Daoy (cell line): Measurements from ENCODE around the gene QSOX1. TPM values are rescaled to one million over a fixed set of nuclear protein-coding genes. Genes with fewer than 3 reads are reported as not detected.
A peak's percentile ranks its signal among the peaks of the same experiment; 100 is the strongest.

Source experiments
- DNase-seq: peaks from one replicate; pipeline ENCODE4 v3.0.0-alpha.2; 2015; ENCODE audit warnings: low read depth
- total RNA-seq: library from RNA; depleted of rRNA; stranded (reverse); fragments of >200 nt; shearing (Covaris generic); gene quantifications from 2 replicates; pipeline ENCODE4 v1.2.3, GENCODE V29; 2014; rRNA removed

QSOX1 gene
- total RNA-seq, 1 experiment from 2014 or later = 155 TPM

GRCh38 chr1:180250883-180251509 lies 96.3 kb downstream of the QSOX1 start:
- DNase-seq = no peak

GRCh38 chr1:180251526-180252305 lies 97.0 kb downstream of the QSOX1 start:
- DNase-seq = no peak

DNA sequence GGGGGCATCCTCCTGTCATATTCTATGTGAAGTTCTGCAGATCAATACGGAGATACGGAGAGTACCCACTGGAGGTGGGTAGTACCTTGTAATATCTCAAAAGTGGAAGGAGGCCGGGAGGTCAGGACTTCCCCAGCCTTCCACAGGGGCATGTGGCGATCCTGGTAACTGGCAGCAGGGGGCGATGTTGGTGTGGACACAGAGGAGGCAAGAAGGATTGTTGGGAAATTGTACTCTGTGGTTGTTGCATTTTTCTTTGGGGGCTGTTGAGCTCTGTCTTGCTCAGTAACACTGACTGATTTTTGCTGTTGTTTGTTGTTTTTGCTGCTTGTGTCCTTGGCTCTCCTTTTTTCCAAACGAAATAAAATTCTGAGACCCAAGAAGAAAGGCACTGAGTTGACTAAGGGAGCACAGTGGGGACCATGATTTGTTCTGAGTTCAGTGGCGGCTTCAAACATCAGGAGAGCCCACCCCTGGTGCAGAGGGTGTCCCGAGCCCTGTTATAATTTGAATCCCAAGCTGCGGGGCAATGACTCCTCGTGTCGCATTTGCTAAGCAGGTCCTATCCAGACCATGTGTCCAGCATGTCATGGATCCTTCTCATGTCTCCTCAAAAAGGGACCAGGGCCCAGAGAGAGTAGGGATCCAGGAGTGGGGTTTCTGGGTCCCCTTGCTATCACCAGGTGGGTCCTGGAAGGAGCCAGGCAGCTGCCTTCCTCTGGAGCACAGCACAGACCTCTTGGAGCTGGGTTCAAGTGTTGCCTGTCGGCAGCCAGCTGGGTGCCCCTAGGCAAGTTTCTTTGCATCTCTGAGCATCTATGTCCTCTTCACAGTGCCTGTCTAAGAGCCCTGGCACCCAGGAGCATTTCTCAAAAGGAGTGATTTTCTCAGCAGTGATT lies 98.2 kb downstream of the QSOX1 start:
- DNase-seq = peak; percentile 78

Other genes with a start within 250 kb of the QSOX1 start
- gene CEP350, start 200.1 kb upstream of the QSOX1 start, total RNA-seq = 28.7 and 40.6 TPM in 2 replicates
- gene LHX4, start 75.4 kb downstream of the QSOX1 start, total RNA-seq = 0.17 and 1.4 TPM in 2 replicates